ENCODE data around the gene CECR2.

The CECR2 gene

GRCh38 chr22:17347724-17348123 is 21.5 kb upstream of the CECR2 start:
- TF ChIP-seq TEAD4 (IDR thresholded peaks at IDR 0.05) (no peak), TCF12 (IDR thresholded peaks at IDR 0.05; ENCODE audit: low read depth) (no peak), REST (IDR thresholded peaks at IDR 0.05; ENCODE audit: low read depth) (no peak)

GRCh38 chr22:17348464-17349103 is 20.7 kb upstream of the CECR2 start:
- TF ChIP-seq EP300 (IDR thresholded peaks at IDR 0.05; ENCODE audit: borderline replicate concordance): no peak

- TF ChIP-seq MAX (IDR thresholded peaks at IDR 0.05) (no peak), NFIC (IDR thresholded peaks at IDR 0.05) (no peak), CREB1 (IDR thresholded peaks at IDR 0.05; ENCODE audit: low read depth) (no peak), FOXM1 (IDR thresholded peaks at IDR 0.05; ENCODE audit: borderline replicate concordance, low read depth) (no peak), EGR1 (IDR thresholded peaks at IDR 0.05) (no peak), RAD21 (IDR thresholded peaks at IDR 0.05; ENCODE audit: low read depth) (no peak), TAF1 (IDR thresholded peaks at IDR 0.05; ENCODE audit: low read depth) (no peak)
Observed at GRCh38 chr22:17349172-17349571, 20.1 kb upstream of the CECR2 start.

- TF ChIP-seq EGR1 (IDR thresholded peaks at IDR 0.05) (no peak), TAF1 (IDR thresholded peaks at IDR 0.05; ENCODE audit: low read depth) (no peak)
Observed at GRCh38 chr22:17350292-17350691, 19.0 kb upstream of the CECR2 start.

- no peak for TF ChIP-seq CEBPB (IDR thresholded peaks at IDR 0.05)
- no peak for TF ChIP-seq RAD21 (IDR thresholded peaks at IDR 0.05; ENCODE audit: low read depth)
- no peak for TF ChIP-seq TEAD4 (IDR thresholded peaks at IDR 0.05)
- TF ChIP-seq FOXM1 (IDR thresholded peaks at IDR 0.05; ENCODE audit: borderline replicate concordance, low read depth): no peak
- no peak for TF ChIP-seq TAF1 (IDR thresholded peaks at IDR 0.05; ENCODE audit: low read depth)
- TF ChIP-seq REST (IDR thresholded peaks at IDR 0.05; ENCODE audit: low read depth): no peak
- no peak for TF ChIP-seq CREB1 (IDR thresholded peaks at IDR 0.05; ENCODE audit: low read depth)
- no peak for TF ChIP-seq ZBTB7A (IDR thresholded peaks at IDR 0.05; ENCODE audit: low read depth)
- no peak for TF ChIP-seq EGR1 (IDR thresholded peaks at IDR 0.05)
Observed at GRCh38 chr22:17352798-17353197, 16.5 kb upstream of the CECR2 start.

- TF ChIP-seq CREB1 (IDR thresholded peaks at IDR 0.05; ENCODE audit: low read depth): no peak
- no peak for TF ChIP-seq TEAD4 (IDR thresholded peaks at IDR 0.05)
Observed at GRCh38 chr22:17357688-17358087, 11.6 kb upstream of the CECR2 start.

- TF ChIP-seq MAX (IDR thresholded peaks at IDR 0.05) (no peak), EP300 (IDR thresholded peaks at IDR 0.05; ENCODE audit: borderline replicate concordance) (no peak), CEBPB (IDR thresholded peaks at IDR 0.05) (no peak), YY1 (IDR thresholded peaks at IDR 0.05; ENCODE audit: low read depth) (no peak), NFIC (IDR thresholded peaks at IDR 0.05) (no peak), CREB1 (IDR thresholded peaks at IDR 0.05; ENCODE audit: low read depth) (no peak), USF1 (IDR thresholded peaks at IDR 0.05) (no peak), EGR1 (IDR thresholded peaks at IDR 0.05) (no peak), TAF1 (IDR thresholded peaks at IDR 0.05; ENCODE audit: low read depth) (no peak), TEAD4 (IDR thresholded peaks at IDR 0.05) (no peak), TCF12 (IDR thresholded peaks at IDR 0.05; ENCODE audit: low read depth) (no peak), ZBTB7A (IDR thresholded peaks at IDR 0.05; ENCODE audit: low read depth) (no peak), RAD21 (IDR thresholded peaks at IDR 0.05; ENCODE audit: low read depth) (no peak), REST (IDR thresholded peaks at IDR 0.05; ENCODE audit: low read depth) (no peak), FOXM1 (IDR thresholded peaks at IDR 0.05; ENCODE audit: borderline replicate concordance, low read depth) (no peak)
Observed at GRCh38 chr22:17358415-17358814, 10.8 kb upstream of the CECR2 start.
